GM19351 (cell line): Measurements from ENCODE around the gene ZSCAN10.

ENCODE experiments used
- ATAC-seq: cut with Tn5 transposase; IDR thresholded peaks from one replicate; pipeline ENCODE4 v1.9.1; 2021; ENCODE audit warnings: mild to moderate bottlenecking, moderate library complexity; ENCODE audit not compliant: unreplicated experiment

ZSCAN10 gene

GRCh38 chr16:3134338-3135125, 35.4 kb upstream of the ZSCAN10 start, which contains the start of gene ZNF213:
Gene ZNF213 (plus strand): TSS chr16:3135029. CDS start chr16:3137281, 2,252 bp downstream.
- peak; percentile 87 for ATAC-seq

GRCh38 chr16:3133844-3134243, 34.8 kb upstream of the ZSCAN10 start:
- no peak for ATAC-seq

DNA sequence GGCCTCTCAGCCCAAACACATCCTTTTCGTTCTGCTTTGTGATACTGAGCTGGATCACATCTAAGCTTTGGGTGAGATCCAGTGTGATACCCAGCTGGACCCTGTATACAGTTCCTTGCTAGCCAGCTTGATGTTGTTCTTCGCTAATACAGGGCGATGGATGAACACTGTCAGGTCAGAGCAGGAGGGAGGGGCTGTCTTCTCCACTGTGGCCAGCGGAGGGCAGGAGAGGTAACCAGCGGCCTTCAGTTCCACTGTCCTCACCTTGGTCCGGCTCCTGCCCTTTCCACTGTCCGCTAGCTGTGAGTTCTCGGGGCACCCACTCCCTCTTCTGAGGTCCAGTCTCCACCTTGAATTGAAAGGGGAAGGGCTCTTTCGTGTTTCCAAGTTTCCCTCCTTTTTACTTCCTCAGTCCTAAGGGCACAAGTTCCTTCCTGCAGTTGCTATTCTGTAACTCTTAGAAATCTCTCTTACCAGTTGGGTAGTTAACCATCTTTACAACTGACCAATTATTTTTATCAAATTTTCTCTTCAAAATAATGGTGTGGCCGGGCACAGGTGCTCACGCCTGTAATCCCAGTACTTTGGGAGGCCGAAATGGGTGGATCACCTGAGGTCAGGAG, 32.8 kb upstream of the ZSCAN10 start:
- no peak for ATAC-seq

DNA sequence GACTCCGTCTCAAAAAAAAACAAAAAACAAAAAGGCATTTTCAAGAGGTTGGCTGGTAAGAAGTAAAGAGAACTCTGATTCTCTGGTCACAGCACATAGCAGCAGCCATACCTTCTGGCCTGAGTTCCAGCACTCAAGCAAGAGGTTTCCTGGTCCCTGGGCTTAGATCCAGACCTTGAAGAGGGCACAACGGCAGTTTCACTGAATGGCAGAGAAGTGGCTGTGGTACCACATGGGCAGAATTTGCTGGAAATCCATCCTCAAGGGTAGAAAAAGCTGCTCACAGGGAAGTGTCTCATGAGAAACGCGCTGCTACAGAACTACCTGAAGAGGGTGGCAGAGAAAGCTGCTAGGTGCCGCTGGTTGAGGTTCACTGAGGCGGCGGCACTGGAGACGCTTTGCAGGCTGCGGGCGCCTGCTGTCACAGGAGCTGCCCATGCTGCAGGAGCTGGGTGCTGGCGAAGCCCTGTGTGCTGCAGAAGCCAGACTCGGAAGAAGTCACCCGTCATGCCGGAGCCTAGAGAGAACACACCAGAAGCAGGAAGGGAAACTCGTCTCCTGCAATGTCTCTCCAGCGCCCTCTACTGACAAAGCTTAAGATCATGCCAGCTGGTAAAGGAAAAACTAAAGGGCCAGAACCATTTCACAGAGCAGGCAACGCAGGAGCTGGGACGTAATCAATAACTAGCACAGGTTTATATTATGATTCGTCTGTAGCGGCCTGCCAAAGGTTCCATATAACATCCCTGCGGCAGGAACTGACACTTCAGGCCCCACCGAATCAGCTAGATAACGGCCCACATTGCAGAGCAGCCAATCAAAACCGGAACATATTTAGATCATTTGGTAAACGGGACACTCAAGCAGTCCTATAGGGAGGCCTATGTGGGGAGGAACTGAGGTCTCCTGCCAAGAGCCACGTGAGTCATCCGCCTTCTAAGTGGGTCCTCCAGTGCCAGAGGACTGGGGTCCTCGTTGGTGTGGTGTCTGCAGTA, 30.3 kb upstream of the ZSCAN10 start:
- no peak for ATAC-seq

- no peak for ATAC-seq
Observed at GRCh38 chr16:3127745-3128144, 28.7 kb upstream of the ZSCAN10 start.

- peak; percentile 86 for ATAC-seq
Observed at GRCh38 chr16:3123986-3124886, 25.1 kb upstream of the ZSCAN10 start.

DNA sequence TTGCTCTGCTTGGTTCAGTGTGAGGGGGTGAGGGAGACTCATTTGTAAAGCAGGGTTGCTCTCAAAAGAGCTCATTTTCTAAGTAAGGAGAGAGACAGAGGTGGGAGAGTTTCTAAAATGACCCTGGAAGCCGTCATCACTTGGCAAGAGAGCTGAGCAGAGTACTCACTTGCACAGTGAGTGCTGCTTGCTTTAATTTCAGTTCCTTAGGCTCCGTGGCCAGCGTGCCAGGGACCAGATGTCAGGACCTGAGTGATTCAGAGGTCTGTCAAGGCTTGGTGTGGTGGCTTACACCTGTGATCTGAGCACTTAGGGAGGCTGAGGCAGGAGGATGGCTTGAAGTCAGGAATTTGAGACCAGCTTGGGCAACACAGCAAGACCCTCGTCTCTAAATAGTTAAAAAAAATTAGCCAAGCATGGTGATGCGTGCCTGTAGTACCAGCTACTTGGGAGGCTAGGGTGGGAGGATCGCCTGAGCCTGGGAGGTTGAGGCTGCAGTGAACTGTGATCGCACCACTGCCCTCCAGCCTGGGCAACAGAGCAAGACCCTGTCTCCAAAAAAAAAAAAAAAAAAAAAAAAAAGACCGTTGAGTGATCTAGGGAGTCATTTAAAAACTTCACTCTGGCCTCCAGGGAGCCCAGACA, 24.0 kb upstream of the ZSCAN10 start:
- ATAC-seq, result no peak

- no peak for ATAC-seq
Observed at GRCh38 chr16:3121851-3122467, 22.9 kb upstream of the ZSCAN10 start.

- ATAC-seq, result no peak
Observed at GRCh38 chr16:3120435-3120834, 21.3 kb upstream of the ZSCAN10 start.

GRCh38 chr16:3119701-3120408, 20.8 kb upstream of the ZSCAN10 start:
- no peak for ATAC-seq

DNA sequence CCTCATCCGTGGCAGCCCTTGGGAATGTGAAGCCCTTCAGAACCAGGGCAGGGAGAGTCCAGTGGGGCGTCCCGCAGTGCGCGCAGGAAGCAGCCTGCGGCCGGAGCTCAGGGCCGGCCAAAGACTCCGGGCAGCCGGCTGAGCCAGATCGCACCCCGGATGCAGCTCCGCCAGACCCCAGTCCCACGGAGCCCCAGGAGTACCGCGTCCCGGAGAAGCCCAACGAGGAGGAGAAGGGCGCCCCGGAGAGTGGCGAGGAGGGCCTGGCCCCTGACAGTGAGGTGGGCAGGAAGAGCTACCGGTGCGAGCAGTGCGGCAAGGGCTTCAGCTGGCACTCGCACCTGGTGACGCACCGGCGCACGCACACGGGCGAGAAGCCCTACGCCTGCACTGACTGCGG, 20.2 kb upstream of the ZSCAN10 start:
- no peak for ATAC-seq

DNA sequence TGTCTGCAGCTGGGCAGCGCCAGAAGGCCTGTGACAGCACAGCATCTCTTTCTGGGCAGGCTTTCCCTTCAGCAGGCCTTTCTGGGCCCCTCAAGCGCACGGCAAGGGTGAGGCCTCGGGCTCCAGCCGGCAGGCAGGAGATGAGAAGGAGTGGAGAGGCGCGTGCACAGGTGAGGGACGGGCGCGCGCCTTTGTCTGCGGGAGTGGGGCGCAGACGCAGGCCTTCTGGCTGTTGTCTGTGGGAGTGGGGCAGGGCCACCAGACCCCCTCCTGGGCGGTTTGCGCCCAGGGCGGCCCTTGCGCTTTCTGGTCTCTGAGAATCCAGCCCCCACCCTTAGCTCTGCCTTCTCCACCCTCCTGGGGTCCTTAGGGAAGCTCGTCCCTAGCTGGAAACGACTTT, 19.8 kb upstream of the ZSCAN10 start:
- ATAC-seq, result no peak

DNA sequence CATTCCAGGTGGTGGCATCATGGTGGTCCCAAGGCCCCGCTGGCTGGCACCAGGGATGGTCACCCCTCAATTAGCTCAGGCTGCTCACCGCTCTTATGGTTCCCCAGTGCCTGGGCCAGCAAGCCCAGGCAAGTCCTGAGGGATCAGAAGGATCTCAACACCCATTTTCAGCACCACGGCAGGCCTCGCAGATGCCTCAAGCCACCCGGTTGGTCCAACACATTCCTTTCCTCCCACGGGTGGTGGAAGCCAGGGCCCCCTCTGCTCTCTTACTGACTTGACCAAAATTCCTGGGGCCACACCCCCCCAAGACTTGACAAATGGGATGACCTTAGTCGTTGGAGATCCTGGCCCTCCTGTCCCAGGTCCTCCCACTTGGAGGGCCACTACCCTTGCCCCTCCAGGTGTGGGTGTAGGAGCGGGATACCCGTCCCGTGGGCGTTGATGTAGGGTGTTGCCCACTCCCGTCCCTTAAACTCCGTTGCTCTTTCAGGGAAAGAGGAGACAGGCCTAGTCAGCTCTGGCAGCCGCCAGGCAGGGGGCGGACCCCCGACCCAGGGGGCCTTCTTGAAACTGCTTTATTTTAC, 19.2 kb upstream of the ZSCAN10 start:
- no peak for ATAC-seq

DNA sequence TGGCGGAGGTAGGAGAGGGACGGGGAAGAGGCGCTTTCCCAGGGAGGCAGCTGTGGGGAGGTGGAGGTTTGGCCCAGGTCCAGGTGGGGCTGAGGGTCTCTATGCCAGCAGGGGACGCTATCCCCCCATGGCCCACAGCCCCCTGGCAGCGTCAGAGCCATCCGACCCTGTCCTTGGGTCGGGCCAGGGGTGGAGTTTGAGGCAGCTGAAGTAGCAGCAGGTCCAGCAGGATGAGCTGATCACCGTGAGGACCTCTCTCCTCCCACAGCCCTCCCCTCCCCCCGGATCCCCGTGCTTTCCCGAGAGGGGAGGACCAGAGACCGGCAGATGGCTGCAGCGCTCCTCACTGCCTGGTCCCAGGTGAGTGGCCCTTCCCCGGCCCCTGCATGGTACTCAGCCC, 16.5 kb upstream of the ZSCAN10 start:
- ATAC-seq, result no peak

- no peak for ATAC-seq
Observed at GRCh38 chr16:3115003-3115402, 15.9 kb upstream of the ZSCAN10 start.

DNA sequence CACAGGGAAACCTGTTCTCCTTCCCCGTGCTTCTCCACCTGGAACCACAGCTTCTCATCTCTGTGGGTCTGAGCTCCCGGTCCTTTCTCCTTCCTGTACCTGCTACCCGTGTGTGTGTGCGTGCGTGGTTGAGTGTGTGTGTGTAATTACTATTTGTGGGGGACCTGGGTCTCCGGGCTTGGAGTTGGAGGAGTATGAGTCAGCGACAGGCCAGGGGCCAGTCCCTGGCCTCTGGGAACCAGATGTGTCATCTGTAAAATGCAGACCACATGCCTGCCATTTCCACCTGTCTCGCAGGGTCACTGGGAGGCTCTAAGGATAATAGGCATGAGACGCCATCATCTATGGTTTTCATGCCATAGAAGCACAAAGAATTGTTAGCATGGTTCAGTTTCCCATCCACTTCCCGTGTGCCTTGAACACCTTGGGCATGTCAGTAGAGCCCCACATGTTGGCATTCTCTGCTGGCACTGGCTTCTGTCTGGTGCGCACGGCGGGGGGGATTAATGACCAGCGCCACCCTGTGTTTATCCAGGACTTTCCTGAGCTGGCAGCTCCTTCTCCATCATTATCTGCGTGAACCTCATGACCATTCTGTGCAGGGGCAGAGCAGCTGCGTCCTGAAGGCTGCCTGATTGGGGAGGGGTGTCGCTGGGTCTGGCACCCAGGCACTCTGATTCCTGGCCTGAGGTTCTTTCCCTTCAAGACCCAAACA, 14.8 kb upstream of the ZSCAN10 start:
- ATAC-seq, result no peak

DNA sequence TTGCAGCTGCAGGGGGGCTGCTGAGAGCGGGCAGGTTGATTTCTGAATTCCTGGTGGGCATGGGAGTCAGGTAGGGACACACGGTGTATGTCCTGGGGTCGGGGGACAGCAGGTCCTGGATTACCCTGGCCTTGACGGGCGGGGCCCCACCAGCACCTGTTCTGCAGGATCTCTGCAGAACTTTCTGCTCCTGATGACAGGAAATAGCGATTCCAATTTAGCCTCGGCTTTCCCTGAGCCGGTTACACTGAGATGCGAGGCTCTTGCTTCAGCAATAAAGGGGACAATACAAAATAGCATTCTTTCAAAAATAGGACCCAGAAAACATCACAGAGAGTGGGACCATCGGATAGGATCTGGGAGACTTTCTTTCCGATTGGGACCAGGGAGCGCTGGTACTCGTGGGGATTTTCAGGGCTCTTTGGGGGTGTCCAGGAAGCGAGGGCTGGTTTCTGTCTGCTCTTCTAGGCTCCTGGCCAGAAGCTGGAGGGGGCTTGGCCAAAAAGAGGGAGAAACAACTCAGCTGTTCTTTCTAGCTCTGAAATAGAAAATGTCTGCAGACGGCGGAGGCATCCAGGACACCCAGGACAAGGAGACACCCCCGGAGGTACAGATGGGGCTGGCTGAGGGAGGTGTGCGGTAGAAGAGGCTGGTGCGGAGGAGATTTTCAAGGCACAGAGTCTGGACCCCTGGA, 13.9 kb upstream of the ZSCAN10 start:
- no peak for ATAC-seq
